HepG2 (cell line): ENCODE data around the gene NMUR1.

Experiments used
- RFX5 ChIP-seq: IDR thresholded peaks from 2 replicates; pipeline ENCODE4 v1.6.1; 2011; ENCODE audit warnings: low read depth, low read length, improper control_type of control experiment
- SP2 ChIP-seq: sonication (generic); formaldehyde crosslinking; IDR thresholded peaks from 2 replicates; pipeline ENCODE4 v1.5.1; 2020; ENCODE audit warnings: mild to moderate bottlenecking, missing genetic modification reagents
- ZNF792 ChIP-seq: IDR thresholded peaks from 2 replicates; pipeline ENCODE4 v1.6.1; 2016
- TF ChIP-seq, protein P1 (sequence below), 2 experiments: sonication (generic) in 1 of 2; formaldehyde crosslinking in 1 of 2; IDR thresholded peaks; 2 replicates each; pipeline versions ENCODE4 v1.4.0 to v1.6.1; 2018 to 2020; ENCODE audit warnings: missing genetic modification reagents in 2 of 2, borderline replicate concordance in 1 of 2, low read depth in 1 of 2, mild to moderate bottlenecking in 1 of 2, missing biosample characterization in 1 of 2
- TF ChIP-seq, protein P2 (sequence below): sonication (generic); formaldehyde crosslinking; IDR thresholded peaks from 2 replicates; pipeline ENCODE4 v1.4.0; 2020; ENCODE audit warnings: missing genetic modification reagents

DNA sequence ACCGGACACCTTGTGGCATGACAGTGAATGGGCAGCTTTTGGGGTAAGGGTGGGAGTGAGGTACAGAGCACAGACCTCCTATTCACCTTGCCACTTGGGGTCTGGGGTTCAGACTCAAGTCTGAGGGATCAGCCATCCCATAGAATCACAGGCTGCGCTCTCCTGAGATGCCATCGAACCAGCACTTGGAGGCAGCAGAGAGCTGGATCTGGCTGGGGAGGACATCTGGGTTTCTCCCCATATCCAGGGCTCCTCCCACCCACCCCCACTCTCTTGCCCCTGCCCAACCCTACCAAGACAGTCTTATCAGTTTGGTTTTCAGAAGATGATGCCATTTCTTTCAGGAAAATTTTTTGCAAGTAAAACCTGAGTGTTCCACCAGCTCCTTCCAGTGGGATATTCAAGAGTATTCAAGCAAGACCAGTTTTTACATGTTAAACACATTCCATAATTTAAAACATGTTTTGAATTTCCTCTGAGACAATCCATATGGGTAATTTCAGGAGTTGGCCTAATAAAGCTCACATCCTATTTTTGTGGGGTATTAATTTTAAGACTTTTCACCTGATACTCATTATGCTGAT lies 33.2 kb upstream of the NMUR1 start:
- TF ChIP-seq SP2 (CRISPR knock-in tag) (no peak), ZNF792 (no peak), RFX5 (no peak)
- TF ChIP-seq, protein P1, sequence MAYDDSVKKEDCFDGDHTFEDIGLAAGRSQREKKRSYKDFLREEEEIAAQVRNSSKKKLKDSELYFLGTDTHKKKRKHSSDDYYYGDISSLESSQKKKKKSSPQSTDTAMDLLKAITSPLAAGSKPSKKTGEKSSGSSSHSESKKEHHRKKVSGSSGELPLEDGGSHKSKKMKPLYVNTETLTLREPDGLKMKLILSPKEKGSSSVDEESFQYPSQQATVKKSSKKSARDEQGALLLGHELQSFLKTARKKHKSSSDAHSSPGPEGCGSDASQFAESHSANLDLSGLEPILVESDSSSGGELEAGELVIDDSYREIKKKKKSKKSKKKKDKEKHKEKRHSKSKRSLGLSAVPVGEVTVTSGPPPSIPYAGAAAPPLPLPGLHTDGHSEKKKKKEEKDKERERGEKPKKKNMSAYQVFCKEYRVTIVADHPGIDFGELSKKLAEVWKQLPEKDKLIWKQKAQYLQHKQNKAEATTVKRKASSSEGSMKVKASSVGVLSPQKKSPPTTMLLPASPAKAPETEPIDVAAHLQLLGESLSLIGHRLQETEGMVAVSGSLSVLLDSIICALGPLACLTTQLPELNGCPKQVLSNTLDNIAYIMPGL (CRISPR knock-in tag; IDR thresholded peaks at IDR 0.05; ENCODE audit: borderline replicate concordance in 1 of 2, low read depth in 1 of 2) = no peak
- TF ChIP-seq, protein P2, sequence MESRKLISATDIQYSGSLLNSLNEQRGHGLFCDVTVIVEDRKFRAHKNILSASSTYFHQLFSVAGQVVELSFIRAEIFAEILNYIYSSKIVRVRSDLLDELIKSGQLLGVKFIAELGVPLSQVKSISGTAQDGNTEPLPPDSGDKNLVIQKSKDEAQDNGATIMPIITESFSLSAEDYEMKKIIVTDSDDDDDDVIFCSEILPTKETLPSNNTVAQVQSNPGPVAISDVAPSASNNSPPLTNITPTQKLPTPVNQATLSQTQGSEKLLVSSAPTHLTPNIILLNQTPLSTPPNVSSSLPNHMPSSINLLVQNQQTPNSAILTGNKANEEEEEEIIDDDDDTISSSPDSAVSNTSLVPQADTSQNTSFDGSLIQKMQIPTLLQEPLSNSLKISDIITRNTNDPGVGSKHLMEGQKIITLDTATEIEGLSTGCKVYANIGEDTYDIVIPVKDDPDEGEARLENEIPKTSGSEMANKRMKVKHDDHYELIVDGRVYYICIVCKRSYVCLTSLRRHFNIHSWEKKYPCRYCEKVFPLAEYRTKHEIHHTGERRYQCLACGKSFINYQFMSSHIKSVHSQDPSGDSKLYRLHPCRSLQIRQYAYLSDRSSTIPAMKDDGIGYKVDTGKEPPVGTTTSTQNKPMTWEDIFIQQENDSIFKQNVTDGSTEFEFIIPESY (CRISPR knock-in tag) = no peak
